ENCODE data around the gene KLHL34.

The KLHL34 gene

DNA sequence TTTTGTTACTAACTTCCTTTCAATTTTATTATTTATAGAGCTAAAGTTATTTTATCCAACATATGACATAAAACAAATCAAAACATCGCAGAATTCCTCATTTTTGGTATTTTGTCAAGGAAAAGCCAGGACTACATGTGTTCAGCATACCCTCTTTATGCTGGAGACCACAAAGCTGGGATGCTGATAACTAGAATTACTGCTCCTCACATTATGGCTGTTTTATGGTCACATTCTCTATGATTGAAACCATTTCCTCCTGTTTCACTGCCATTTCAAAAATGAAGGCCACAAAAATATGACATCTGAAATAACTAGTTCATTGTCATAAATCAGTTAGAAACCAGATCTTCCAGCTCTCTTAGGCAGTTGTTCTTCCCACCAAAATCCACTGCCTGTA lies 41.7 kb downstream of the KLHL34 start:
- no peak overlapping the region for H3K4me3 ChIP-seq (ENCODE audit: low read length)
- no peak for TF ChIP-seq ZNF274 (IDR thresholded peaks at IDR 0.05; ENCODE audit: low read depth, low read length)

DNA sequence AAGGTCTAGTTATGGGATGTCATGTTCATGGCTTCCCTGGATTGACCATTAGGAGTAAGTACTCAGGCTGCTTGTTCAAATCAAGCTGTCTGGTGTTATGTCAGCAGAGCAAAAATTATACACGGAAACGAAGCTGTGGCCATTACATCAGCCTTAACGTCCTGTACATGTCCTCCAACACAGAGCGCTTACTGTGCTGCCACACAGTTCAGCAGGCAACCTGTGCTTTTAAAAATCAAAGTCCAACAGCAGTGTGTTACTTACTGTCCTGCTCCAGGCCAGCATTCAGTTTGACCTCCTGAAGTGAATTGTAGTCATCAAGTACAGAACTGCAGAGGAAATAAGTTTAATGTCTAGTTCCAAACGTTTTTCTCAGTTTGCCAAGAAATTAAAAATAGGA lies 46.0 kb downstream of the KLHL34 start:
- no peak overlapping the region for H3K4me3 ChIP-seq (ENCODE audit: low read length)
- no peak for TF ChIP-seq ZNF274 (IDR thresholded peaks at IDR 0.05; ENCODE audit: low read depth, low read length)

DNA sequence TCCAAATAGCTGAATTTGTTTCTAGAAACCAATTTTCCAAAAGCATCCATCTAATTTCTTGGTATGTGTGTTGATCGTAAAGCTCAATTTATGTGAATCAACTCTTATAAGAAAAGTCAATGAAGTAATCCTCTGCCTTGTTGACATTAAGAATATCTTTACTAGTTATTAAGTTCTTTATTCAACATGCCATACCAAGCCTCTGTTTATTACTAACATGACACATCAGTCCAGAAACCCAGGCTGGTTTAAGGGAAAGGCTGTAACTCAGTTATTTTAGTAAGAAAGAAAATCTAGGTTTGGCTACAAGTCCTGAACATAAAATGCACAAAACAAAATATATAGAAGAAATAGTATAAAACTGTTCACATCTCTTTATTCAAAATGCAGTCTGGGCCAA lies 48.0 kb downstream of the KLHL34 start:
- no peak overlapping the region for H3K4me3 ChIP-seq (ENCODE audit: low read length)
- no peak for TF ChIP-seq ZNF274 (IDR thresholded peaks at IDR 0.05; ENCODE audit: low read depth, low read length)

DNA sequence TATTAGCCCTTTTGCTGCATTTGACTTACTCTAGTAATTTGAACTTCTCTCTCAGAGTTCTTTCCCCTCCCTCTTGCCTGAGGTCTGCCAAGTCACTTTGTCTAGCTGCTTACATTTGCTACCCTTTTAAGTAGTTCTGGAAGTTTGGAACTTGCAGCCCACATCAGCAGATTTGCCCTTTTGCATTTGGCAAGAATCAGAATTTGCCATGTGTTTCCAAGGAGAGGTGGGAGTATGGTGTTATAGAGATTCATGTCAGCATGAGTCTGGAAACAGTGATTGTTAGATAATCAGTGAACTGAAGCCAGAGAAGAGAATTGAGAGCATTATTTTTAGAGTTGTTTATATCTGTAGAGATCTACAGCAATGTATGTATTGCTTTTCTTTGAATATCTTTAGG lies 52.1 kb downstream of the KLHL34 start:
- TF ChIP-seq ZNF274 (IDR thresholded peaks at IDR 0.05; ENCODE audit: low read depth, low read length) = no peak
- H3K4me3 ChIP-seq (ENCODE audit: low read length) = no peak overlapping the region

All from GM08714 (cell line).